K562 (cell line): ENCODE measurements around the gene MAST4. TPM values are rescaled to one million over a fixed set of nuclear protein-coding genes. Genes with fewer than 3 reads are reported as not detected.

ENCODE experiments used
- L3MBTL2 ChIP-seq: fragments of 450-650 bp; IDR thresholded peaks from 2 replicates; pipeline ENCODE4 v1.6.1; 2016; ENCODE audit warnings: mild to moderate bottlenecking, moderate library complexity
- NR2C2 ChIP-seq, 2 experiments: fragments of 200-800 bp in 1 of 2; sonication (Bioruptor generic) in 1 of 2; sonication (generic) in 1 of 2; formaldehyde crosslinking in 1 of 2; IDR thresholded peaks; 2 replicates each; pipeline versions ENCODE4 v1.6.1 to v1.8.0; 2016 to 2022; ENCODE audit warnings: mild to moderate bottlenecking in 1 of 2, missing compliant biosample characterization in 1 of 2, missing genetic modification characterization in 1 of 2, missing genetic modification reagents in 1 of 2
- PPARD ChIP-seq: fragments of 250-450 bp; sonication (Bioruptor Pico); IDR thresholded peaks from 2 replicates; pipeline ENCODE4 v1.8.0; 2022; ENCODE audit warnings: inconsistent platforms, mild to moderate bottlenecking, moderate library complexity
- ZKSCAN8 ChIP-seq: fragments of 200-800 bp; sonication (Bioruptor generic); IDR thresholded peaks from 2 replicates; pipeline ENCODE4 v1.6.1; 2016; ENCODE audit warnings: missing genetic modification characterization, missing compliant biosample characterization
- polyA plus RNA-seq, 8 experiments: library from polyadenylated mRNA; depleted of rRNA in 4 of 8; stranded (reverse) in 5 of 8; unstranded in 3 of 8; fragments of >200 nt; fragmentation: Nextera tagmentation in 2 of 8; fragmentation: Illumina TruSeq in 1 of 8; extraction: Ambion mirVana in 2 of 8; extraction: Trizol in 1 of 8; gene quantifications; 2 replicates each; pipeline versions ENCODE4 v1.2.1 to v1.2.3, GENCODE V29; 2011 to 2014; ENCODE audit warnings: inconsistent platforms in 1 of 8, missing spikeins in 1 of 8
- total RNA-seq, 7 experiments: library from RNA; depleted of rRNA in 6 of 7; stranded (reverse); fragments of >200 nt in 6 of 7; fragmentation: Illumina TruSeq in 2 of 7; extraction: Trizol in 2 of 7; gene quantifications; 2 replicates each; pipeline versions ENCODE4 v1.2.1 to v1.2.3, GENCODE V29; 2011 to 2021; ENCODE audit warnings: low replicate concordance in 1 of 7
- TF ChIP-seq, protein P1 (sequence below): fragments of 450-650 bp; IDR thresholded peaks from 2 replicates; pipeline ENCODE4 v1.6.1; 2016; ENCODE audit warnings: mild to moderate bottlenecking, moderate library complexity
- TF ChIP-seq, protein P2 (sequence below), 2 experiments: fragments of 200-800 bp in 1 of 2; sonication (Bioruptor generic) in 1 of 2; sonication (generic) in 1 of 2; formaldehyde crosslinking in 1 of 2; IDR thresholded peaks in 1 of 2; conservative IDR thresholded peaks in 1 of 2; 2 replicates each; pipeline versions ENCODE4 v1.5.0 to v1.6.1; 2016 to 2020; ENCODE audit warnings: missing compliant biosample characterization in 1 of 2, missing genetic modification characterization in 1 of 2, missing genetic modification reagents in 1 of 2
- TF ChIP-seq, protein P3 (sequence below), 2 experiments: IDR thresholded peaks; 2 replicates each; pipeline ENCODE4 v1.6.1; 2011; ENCODE audit warnings: borderline replicate concordance in 1 of 2, control low read depth in 1 of 2, low read depth in 1 of 2, low read length in 1 of 2, mild to moderate bottlenecking in 1 of 2, mixed read lengths in 1 of 2, moderate library complexity in 1 of 2; ENCODE audit not compliant: insufficient read depth in 1 of 2, insufficient read length in 1 of 2, poor library complexity in 1 of 2, severe bottlenecking in 1 of 2; ENCODE audit errors: extremely low read depth in 1 of 2
- TF ChIP-seq, protein P4 (sequence below): fragments of 250-450 bp; sonication (Bioruptor Pico); IDR thresholded peaks from 2 replicates; pipeline ENCODE4 v1.5.0; 2021

Gene MAST4
- total and polyA plus RNA-seq, 9 of the 15 experiments (the other 6 are each of a cell fraction or from before 2014, with no cell fraction given): 0.88 to 10.1 (median 5.2) TPM

DNA sequence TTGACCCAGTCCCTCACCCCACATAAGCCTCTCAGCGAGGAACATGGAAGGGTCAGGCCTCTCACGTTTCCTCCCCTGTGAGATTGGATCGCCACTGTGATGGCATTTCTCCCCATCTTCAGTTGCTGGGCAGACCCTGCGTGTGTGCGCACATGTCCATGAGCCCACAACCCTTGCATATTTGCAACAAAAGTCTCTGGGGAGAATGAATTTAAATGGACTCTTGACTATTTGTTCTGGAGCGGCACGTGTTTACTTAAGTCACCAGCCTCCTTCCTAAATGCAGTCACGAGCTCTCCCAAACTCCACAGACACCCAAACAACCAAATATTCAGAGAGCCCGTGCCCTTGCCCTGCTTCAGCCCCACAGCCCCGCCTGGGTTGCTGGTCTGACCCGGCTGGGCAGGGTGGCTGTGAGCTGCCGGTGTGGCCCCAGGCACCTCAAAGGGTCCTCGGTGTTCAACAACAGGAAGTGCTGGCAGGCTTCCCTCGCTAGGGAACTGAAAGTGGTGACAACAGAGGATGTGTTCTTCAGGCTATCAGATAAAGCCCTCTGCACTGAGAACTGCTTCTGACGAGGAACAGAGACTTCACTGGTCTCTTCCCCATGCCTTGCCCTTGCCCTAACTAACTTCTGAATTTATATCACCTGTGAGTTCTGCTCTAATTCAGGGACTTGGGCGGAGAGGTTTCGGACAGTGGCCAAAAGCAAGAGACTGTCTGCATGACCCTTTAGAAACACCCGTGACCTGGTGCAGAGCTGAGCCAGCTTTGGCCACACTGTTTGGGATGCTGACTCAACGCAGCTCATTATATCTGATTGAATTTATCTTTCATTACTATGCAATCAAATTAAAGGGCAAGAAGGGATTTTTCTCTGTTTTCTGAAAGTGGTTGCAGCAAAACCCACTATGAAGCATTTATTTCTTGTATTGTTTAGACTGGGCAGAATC lies 619.6 kb downstream of the MAST4 start (continued):
- TF ChIP-seq, protein P1, sequence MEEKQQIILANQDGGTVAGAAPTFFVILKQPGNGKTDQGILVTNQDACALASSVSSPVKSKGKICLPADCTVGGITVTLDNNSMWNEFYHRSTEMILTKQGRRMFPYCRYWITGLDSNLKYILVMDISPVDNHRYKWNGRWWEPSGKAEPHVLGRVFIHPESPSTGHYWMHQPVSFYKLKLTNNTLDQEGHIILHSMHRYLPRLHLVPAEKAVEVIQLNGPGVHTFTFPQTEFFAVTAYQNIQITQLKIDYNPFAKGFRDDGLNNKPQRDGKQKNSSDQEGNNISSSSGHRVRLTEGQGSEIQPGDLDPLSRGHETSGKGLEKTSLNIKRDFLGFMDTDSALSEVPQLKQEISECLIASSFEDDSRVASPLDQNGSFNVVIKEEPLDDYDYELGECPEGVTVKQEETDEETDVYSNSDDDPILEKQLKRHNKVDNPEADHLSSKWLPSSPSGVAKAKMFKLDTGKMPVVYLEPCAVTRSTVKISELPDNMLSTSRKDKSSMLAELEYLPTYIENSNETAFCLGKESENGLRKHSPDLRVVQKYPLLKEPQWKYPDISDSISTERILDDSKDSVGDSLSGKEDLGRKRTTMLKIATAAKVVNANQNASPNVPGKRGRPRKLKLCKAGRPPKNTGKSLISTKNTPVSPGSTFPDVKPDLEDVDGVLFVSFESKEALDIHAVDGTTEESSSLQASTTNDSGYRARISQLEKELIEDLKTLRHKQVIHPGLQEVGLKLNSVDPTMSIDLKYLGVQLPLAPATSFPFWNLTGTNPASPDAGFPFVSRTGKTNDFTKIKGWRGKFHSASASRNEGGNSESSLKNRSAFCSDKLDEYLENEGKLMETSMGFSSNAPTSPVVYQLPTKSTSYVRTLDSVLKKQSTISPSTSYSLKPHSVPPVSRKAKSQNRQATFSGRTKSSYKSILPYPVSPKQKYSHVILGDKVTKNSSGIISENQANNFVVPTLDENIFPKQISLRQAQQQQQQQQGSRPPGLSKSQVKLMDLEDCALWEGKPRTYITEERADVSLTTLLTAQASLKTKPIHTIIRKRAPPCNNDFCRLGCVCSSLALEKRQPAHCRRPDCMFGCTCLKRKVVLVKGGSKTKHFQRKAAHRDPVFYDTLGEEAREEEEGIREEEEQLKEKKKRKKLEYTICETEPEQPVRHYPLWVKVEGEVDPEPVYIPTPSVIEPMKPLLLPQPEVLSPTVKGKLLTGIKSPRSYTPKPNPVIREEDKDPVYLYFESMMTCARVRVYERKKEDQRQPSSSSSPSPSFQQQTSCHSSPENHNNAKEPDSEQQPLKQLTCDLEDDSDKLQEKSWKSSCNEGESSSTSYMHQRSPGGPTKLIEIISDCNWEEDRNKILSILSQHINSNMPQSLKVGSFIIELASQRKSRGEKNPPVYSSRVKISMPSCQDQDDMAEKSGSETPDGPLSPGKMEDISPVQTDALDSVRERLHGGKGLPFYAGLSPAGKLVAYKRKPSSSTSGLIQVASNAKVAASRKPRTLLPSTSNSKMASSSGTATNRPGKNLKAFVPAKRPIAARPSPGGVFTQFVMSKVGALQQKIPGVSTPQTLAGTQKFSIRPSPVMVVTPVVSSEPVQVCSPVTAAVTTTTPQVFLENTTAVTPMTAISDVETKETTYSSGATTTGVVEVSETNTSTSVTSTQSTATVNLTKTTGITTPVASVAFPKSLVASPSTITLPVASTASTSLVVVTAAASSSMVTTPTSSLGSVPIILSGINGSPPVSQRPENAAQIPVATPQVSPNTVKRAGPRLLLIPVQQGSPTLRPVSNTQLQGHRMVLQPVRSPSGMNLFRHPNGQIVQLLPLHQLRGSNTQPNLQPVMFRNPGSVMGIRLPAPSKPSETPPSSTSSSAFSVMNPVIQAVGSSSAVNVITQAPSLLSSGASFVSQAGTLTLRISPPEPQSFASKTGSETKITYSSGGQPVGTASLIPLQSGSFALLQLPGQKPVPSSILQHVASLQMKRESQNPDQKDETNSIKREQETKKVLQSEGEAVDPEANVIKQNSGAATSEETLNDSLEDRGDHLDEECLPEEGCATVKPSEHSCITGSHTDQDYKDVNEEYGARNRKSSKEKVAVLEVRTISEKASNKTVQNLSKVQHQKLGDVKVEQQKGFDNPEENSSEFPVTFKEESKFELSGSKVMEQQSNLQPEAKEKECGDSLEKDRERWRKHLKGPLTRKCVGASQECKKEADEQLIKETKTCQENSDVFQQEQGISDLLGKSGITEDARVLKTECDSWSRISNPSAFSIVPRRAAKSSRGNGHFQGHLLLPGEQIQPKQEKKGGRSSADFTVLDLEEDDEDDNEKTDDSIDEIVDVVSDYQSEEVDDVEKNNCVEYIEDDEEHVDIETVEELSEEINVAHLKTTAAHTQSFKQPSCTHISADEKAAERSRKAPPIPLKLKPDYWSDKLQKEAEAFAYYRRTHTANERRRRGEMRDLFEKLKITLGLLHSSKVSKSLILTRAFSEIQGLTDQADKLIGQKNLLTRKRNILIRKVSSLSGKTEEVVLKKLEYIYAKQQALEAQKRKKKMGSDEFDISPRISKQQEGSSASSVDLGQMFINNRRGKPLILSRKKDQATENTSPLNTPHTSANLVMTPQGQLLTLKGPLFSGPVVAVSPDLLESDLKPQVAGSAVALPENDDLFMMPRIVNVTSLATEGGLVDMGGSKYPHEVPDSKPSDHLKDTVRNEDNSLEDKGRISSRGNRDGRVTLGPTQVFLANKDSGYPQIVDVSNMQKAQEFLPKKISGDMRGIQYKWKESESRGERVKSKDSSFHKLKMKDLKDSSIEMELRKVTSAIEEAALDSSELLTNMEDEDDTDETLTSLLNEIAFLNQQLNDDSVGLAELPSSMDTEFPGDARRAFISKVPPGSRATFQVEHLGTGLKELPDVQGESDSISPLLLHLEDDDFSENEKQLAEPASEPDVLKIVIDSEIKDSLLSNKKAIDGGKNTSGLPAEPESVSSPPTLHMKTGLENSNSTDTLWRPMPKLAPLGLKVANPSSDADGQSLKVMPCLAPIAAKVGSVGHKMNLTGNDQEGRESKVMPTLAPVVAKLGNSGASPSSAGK: peak; percentile 36; the same call in 1 of the 2 replicates
- TF ChIP-seq, protein P2, sequence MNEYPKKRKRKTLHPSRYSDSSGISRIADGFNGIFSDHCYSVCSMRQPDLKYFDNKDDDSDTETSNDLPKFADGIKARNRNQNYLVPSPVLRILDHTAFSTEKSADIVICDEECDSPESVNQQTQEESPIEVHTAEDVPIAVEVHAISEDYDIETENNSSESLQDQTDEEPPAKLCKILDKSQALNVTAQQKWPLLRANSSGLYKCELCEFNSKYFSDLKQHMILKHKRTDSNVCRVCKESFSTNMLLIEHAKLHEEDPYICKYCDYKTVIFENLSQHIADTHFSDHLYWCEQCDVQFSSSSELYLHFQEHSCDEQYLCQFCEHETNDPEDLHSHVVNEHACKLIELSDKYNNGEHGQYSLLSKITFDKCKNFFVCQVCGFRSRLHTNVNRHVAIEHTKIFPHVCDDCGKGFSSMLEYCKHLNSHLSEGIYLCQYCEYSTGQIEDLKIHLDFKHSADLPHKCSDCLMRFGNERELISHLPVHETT (CRISPR knock-in tag; conservative IDR thresholded peaks at IDR 0.05 in 1 of 2, IDR thresholded peaks at IDR 0.05 in 1 of 2): 0 out of 4 replicates have a peak, but pooled peaks of 1 of the 2 experiments have one; percentile 29
- TF ChIP-seq L3MBTL2: peak; percentile 76
- TF ChIP-seq, protein P3, sequence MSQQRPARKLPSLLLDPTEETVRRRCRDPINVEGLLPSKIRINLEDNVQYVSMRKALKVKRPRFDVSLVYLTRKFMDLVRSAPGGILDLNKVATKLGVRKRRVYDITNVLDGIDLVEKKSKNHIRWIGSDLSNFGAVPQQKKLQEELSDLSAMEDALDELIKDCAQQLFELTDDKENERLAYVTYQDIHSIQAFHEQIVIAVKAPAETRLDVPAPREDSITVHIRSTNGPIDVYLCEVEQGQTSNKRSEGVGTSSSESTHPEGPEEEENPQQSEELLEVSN (IDR thresholded peaks at IDR 0.05; ENCODE audit: borderline replicate concordance in 1 of 2, extremely low read depth in 1 of 2, insufficient read depth in 1 of 2, insufficient read length in 1 of 2, low read depth in 1 of 2, low read length in 1 of 2, poor library complexity in 1 of 2, severe bottlenecking in 1 of 2): peak in 1 of 2 experiments; percentile 36
- TF ChIP-seq ZKSCAN8 (CRISPR knock-in tag): no peak
- TF ChIP-seq PPARD (CRISPR knock-in tag): no peak
- TF ChIP-seq NR2C2 (CRISPR knock-in tag; IDR thresholded peaks at IDR 0.05): no peak
- TF ChIP-seq NR2C2 (tag; IDR thresholded peaks at IDR 0.05): peak; percentile 60; the same call in 1 of the 2 replicates
- TF ChIP-seq, protein P4, sequence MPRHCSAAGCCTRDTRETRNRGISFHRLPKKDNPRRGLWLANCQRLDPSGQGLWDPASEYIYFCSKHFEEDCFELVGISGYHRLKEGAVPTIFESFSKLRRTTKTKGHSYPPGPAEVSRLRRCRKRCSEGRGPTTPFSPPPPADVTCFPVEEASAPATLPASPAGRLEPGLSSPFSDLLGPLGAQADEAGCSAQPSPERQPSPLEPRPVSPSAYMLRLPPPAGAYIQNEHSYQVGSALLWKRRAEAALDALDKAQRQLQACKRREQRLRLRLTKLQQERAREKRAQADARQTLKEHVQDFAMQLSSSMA (CRISPR knock-in tag): no peak
